SK-N-SH (cell line): Measurements from ENCODE around the gene TTC16. TPM values are rescaled to one million over a fixed set of nuclear protein-coding genes. Genes with fewer than 3 reads are reported as not detected.

Experiments used
- CTCF ChIA-PET: fragments of 300-600, 350-600 bp; formaldehyde crosslinking; extraction: SDS; loops from one replicate; lab custom pipeline; 2021; lab: Yijun Ruan, JAX
- POLR2A ChIA-PET: fragments of 350-600 bp; sonication (Branson Sonifier 250); formaldehyde crosslinking; extraction: SDS; loops from one replicate; lab custom pipeline; 2020; ENCODE audit warnings: antibody characterized with exemption, inconsistent platforms; lab: Yijun Ruan, JAX
- DNase-seq: peaks from one replicate; pipeline ENCODE4 v3.0.0; 2012
- H2AFZ ChIP-seq: fragments of 200-600 bp; sonication (generic); 2 replicates; pipeline ENCODE4 v1.8.1; 2016; ENCODE audit warnings: antibody characterized with exemption, mild to moderate bottlenecking, low read depth
- H3F3A ChIP-seq: fragments of 200-600 bp; sonication (generic); replicated peaks from 2 replicates; pipeline ENCODE3; 2016; ENCODE audit warnings: antibody characterized with exemption, mild to moderate bottlenecking; ENCODE audit not compliant: insufficient read depth
- H3K27ac ChIP-seq, 2 experiments: fragments of 200-500 bp in 1 of 2; fragments of 200-600 bp in 1 of 2; sonication (Bioruptor generic) in 1 of 2; sonication (generic), shearing (Covaris generic) in 1 of 2; 2 replicates each; pipeline versions ENCODE4 v1.5.1 to v1.6.1; 2014 to 2016; ENCODE audit warnings: low read depth in 2 of 2, inconsistent platforms in 1 of 2, low read length in 1 of 2, mild to moderate bottlenecking in 1 of 2, mixed read lengths in 1 of 2
- H3K27me3 ChIP-seq: fragments of 200-600 bp; sonication (generic), shearing (Covaris generic); 2 replicates; pipeline ENCODE4 v1.6.1; 2016; ENCODE audit warnings: mixed run types; ENCODE audit not compliant: insufficient read depth
- H3K36me3 ChIP-seq, 2 experiments: fragments of 200-500 bp in 1 of 2; fragments of 200-600 bp in 1 of 2; sonication (Bioruptor generic) in 1 of 2; sonication (generic) in 1 of 2; replicated peaks in 1 of 2; 2 replicates each; pipeline versions ENCODE3 to v1.5.1; 2014 to 2016; ENCODE audit warnings: low read length in 1 of 2, mild to moderate bottlenecking in 1 of 2; ENCODE audit not compliant: insufficient read depth in 2 of 2, control insufficient read depth in 1 of 2
- H3K4me1 ChIP-seq, 2 experiments: fragments of 200-500 bp in 1 of 2; fragments of 200-600 bp in 1 of 2; sonication (Bioruptor generic) in 1 of 2; sonication (generic), shearing (Covaris generic) in 1 of 2; 2 replicates each; pipeline versions ENCODE4 v1.5.1 to v1.6.1; 2014 to 2016; ENCODE audit warnings: low read depth in 1 of 2, low read length in 1 of 2, mixed run types in 1 of 2; ENCODE audit not compliant: insufficient read depth in 2 of 2, control insufficient read depth in 1 of 2
- H3K4me2 ChIP-seq: fragments of 200-600 bp; sonication (generic), shearing (Covaris generic); 2 replicates; pipeline ENCODE4 v1.6.1; 2017; ENCODE audit warnings: mixed run types
- H3K4me3 ChIP-seq, 2 experiments: fragments of 200-500 bp in 1 of 2; fragments of 200-600 bp in 1 of 2; sonication (Bioruptor generic) in 1 of 2; sonication (generic), shearing (Covaris generic) in 1 of 2; 2 replicates each; pipeline versions ENCODE4 v1.5.1 to v1.8.1; 2014 to 2016; ENCODE audit warnings: low read depth in 2 of 2, inconsistent platforms in 1 of 2, low read length in 1 of 2, mild to moderate bottlenecking in 1 of 2, mixed read lengths in 1 of 2, moderate library complexity in 1 of 2
- H3K79me2 ChIP-seq: fragments of 200-600 bp; sonication (generic); 2 replicates; pipeline ENCODE4 v1.8.1; 2017; ENCODE audit warnings: mild to moderate bottlenecking; ENCODE audit not compliant: insufficient read depth
- H3K9ac ChIP-seq: fragments of 200-600 bp; sonication (generic); 2 replicates; pipeline ENCODE4 v1.6.1; 2017; ENCODE audit warnings: mixed run types
- H3K9me2 ChIP-seq: fragments of 200-600 bp; sonication (generic); 2 replicates; pipeline ENCODE4 v1.6.1; 2017; ENCODE audit warnings: mixed run types
- H3K9me3 ChIP-seq: fragments of 200-600 bp; sonication (generic); 2 replicates; pipeline ENCODE4 v1.6.1; 2017; ENCODE audit warnings: mixed run types, mild to moderate bottlenecking, moderate library complexity
- H4K20me1 ChIP-seq: fragments of 200-600 bp; sonication (generic); 2 replicates; pipeline ENCODE4 v1.6.1; 2017; ENCODE audit warnings: mild to moderate bottlenecking, mixed run types; ENCODE audit not compliant: insufficient read depth
- CTCF ChIP-seq: fragments of 200-600 bp; sonication (generic); IDR thresholded peaks from 2 replicates; pipeline ENCODE4 v1.6.1; 2017; ENCODE audit warnings: antibody characterized with exemption, mild to moderate bottlenecking, moderate library complexity
- FOSL2 ChIP-seq: IDR thresholded peaks from 2 replicates; pipeline ENCODE4 v1.4.0; 2012; ENCODE audit warnings: low read depth, mild to moderate bottlenecking, moderate library complexity, borderline replicate concordance
- FOXJ3 ChIP-seq: sonication (generic); formaldehyde crosslinking; IDR thresholded peaks from 2 replicates; pipeline ENCODE4 v1.5.1; 2020; ENCODE audit warnings: mild to moderate bottlenecking, missing genetic modification reagents
- FOXM1 ChIP-seq: IDR thresholded peaks from 2 replicates; pipeline ENCODE4 v1.4.0; 2012; ENCODE audit warnings: low read depth, mild to moderate bottlenecking
- JUND ChIP-seq: IDR thresholded peaks from 2 replicates; pipeline ENCODE4 v1.4.0; 2012
- MAX ChIP-seq: IDR thresholded peaks from 2 replicates; pipeline ENCODE4 v1.4.0; 2012; ENCODE audit warnings: low read depth
- NRF1 ChIP-seq: IDR thresholded peaks from 2 replicates; pipeline ENCODE4 v1.6.1; 2012; ENCODE audit warnings: low read depth, mild to moderate bottlenecking, low read length
- PBX3 ChIP-seq: IDR thresholded peaks from 2 replicates; pipeline ENCODE4; 2012
- POLR2AphosphoS5 ChIP-seq: IDR thresholded peaks from 2 replicates; pipeline ENCODE4 v1.6.1; 2012; ENCODE audit warnings: low read depth, low read length
- RAD21 ChIP-seq: IDR thresholded peaks from 2 replicates; pipeline ENCODE4 v1.6.1; 2012; ENCODE audit warnings: mild to moderate bottlenecking, low read length
- RCOR1 ChIP-seq: fragments of 150-350 bp; IDR thresholded peaks from 2 replicates; pipeline ENCODE4 v1.6.1; 2017; ENCODE audit warnings: antibody characterized with exemption, low read length
- REST ChIP-seq: IDR thresholded peaks from 2 replicates; pipeline ENCODE4 v1.6.1; 2012; ENCODE audit warnings: mild to moderate bottlenecking, low read depth, low read length, moderate library complexity
- RFX5 ChIP-seq: IDR thresholded peaks from 2 replicates; pipeline ENCODE4 v1.6.1; 2012; ENCODE audit warnings: mild to moderate bottlenecking, improper control_type of control experiment, low read length
- RXRA ChIP-seq: IDR thresholded peaks from 2 replicates; pipeline ENCODE4 v1.4.0; 2012; ENCODE audit warnings: low read depth, mild to moderate bottlenecking, borderline replicate concordance
- SMC3 ChIP-seq: IDR thresholded peaks from 2 replicates; pipeline ENCODE4 v1.6.1; 2012; ENCODE audit warnings: low read depth, low read length, improper control_type of control experiment
- TAF1 ChIP-seq: IDR thresholded peaks from 2 replicates; pipeline ENCODE4 v1.6.1; 2012; ENCODE audit warnings: low read depth, mild to moderate bottlenecking, low read length, moderate library complexity, borderline replicate concordance
- TCF12 ChIP-seq: IDR thresholded peaks from 2 replicates; pipeline ENCODE4 v1.4.0; 2012
- USF1 ChIP-seq: IDR thresholded peaks from 2 replicates; pipeline ENCODE4 v1.4.0; 2012; ENCODE audit warnings: low read depth, borderline replicate concordance
- USF2 ChIP-seq: fragments of 150-350 bp; IDR thresholded peaks from 2 replicates; pipeline ENCODE4 v1.6.1; 2017; ENCODE audit warnings: antibody characterized with exemption, low read length, low read depth, borderline replicate concordance
- WGBS: methylation state at CpG from one replicate; pipeline ENCODE4 v1.1.6; 2017; ENCODE audit warnings: low lambda C conversion rate; 5-methylcytosine and 5-hydroxymethylcytosine counted together
- polyA plus RNA-seq, 3 experiments: library from polyadenylated mRNA; depleted of rRNA; stranded (reverse); fragments of >200 nt; gene quantifications; 2 replicates each; pipeline ENCODE4 v1.2.3, GENCODE V29; 2012

The TTC16 gene
- polyA plus RNA-seq, 1 of the 3 experiments (the other 2 are of a cell fraction) = 0.05 TPM

- Histone ChIP-seq H3K9me3 (no peaks in the 10 kb centered on the region), H3K36me3 (peaks cover 0 to 3% of the 10 kb centered on the region in 2 experiments), H2AFZ (no peak overlapping the region), H3K27ac (no peak overlapping the region), H3K79me2 (no peaks in the 10 kb centered on the region), H3K4me1 (peaks cover 5 to 11% of the 10 kb centered on the region in 2 experiments; a peak in 1 of 4 replicates), H4K20me1 (no peaks in the 10 kb centered on the region), H3F3A (peaks cover 2% of the 10 kb centered on the region)
- ChIA-PET POLR2A (no interaction called here), CTCF (interaction anchor here (0.7 to 10.7 kb wide), 5 partner anchors 47 to 227 kb away, joined by 3 to 226 read pairs (median 3); no protein-coding TSS in a partner anchor)
- DNase-seq = no peak
- TF ChIP-seq MAX (no peak), USF1 (no peak), JUND (no peak), USF2 (no peak), NRF1 (no peak), SMC3 (no peak), FOXM1 (no peak), PBX3 (no peak), CTCF (no peak), POLR2AphosphoS5 (no peak), RXRA (no peak), FOSL2 (no peak), RAD21 (no peak), RFX5 (no peak), TCF12 (no peak), RCOR1 (no peak), TAF1 (no peak), FOXJ3 (CRISPR knock-in tag) (no peak), REST (no peak)
- TF ChIP-seq, all 33 proteins: peak for 0
- H3K9ac ChIP-seq = no peak overlapping the region
- H3K27me3 ChIP-seq = no peaks in the 10 kb centered on the region
- H3K4me3 ChIP-seq = no peak overlapping the region
- no peak overlapping the region for H3K4me2 ChIP-seq
- no peaks in the 10 kb centered on the region for H3K9me2 ChIP-seq
- WGBS = 65% methylated on average over 4 of the region's 9 CpGs
Measured at GRCh38 chr9:127730799-127731410, 15.0 kb downstream of the TTC16 start.
